ENCODE results near the gene NRXN2. TPM values are rescaled to one million over a fixed set of nuclear protein-coding genes. Genes with fewer than 3 reads are reported as not detected.

The NRXN2 gene
- total and polyA plus RNA-seq, 2 experiments from 2014 or later: 1.1 to 5.6 TPM

DNA sequence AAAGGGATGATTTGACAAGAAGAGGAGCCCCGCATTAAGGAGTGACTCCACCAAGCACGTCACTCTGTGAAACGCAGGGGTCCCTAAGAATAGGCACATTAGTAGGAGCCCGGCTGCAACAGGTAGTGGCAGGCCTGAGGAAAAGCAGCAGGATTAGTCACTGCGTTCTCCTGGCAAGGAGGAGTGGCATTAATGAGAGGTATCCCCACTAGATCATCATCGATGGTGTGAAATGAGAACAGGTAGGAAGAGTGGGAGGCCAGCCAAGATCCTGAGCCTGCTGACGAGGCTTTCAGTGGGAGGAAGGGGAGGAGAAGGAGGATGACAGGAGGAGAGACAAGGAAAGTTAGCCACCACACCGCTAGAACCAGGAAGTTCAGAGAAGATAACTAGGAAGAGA is 38.6 kb downstream of the NRXN2 start:
- Histone ChIP-seq H2AFZ (no peak overlapping the region), H3K4me1 (ENCODE audit: insufficient read depth) (no peaks in the 10 kb centered on the region), H3K27me3 (replicated peaks; ENCODE audit: insufficient read depth) (peaks cover 13% of the 10 kb centered on the region), H3K4me3 (no peak overlapping the region), H3F3A (ENCODE audit: insufficient read depth) (no peaks in the 10 kb centered on the region), H3K4me2 (ENCODE audit: unreplicated experiment) (no peak overlapping the region), H3K79me2 (ENCODE audit: insufficient read depth) (no peaks in the 10 kb centered on the region), H3K9ac (no peak overlapping the region), H3K27ac (no peak overlapping the region), H3K9me3 (ENCODE audit: low read depth) (no peaks in the 10 kb centered on the region), H4K20me1 (ENCODE audit: insufficient read depth) (no peaks in the 10 kb centered on the region), H3K9me2 (ENCODE audit: insufficient read depth) (no peaks in the 10 kb centered on the region), H3K36me3 (ENCODE audit: low read depth) (no peaks in the 10 kb centered on the region)
- no peak for DNase-seq
- in situ Hi-C loops (cut with MboI): no loop called here
- 63 to 64% methylated on average over 8 of the region's 8 CpGs for WGBS, 2 experiments (ENCODE audit: low coverage in 1 of 2, low lambda C conversion rate in 2 of 2, missing lambda C conversion rate in 2 of 2)
- TF ChIP-seq EZH2 (IDR thresholded peaks at IDR 0.05; ENCODE audit: insufficient read depth, poor library complexity, severe bottlenecking) (no peak), EZH2phosphoT487 (IDR thresholded peaks at IDR 0.05; ENCODE audit: insufficient read depth, low read depth) (no peak)

DNA sequence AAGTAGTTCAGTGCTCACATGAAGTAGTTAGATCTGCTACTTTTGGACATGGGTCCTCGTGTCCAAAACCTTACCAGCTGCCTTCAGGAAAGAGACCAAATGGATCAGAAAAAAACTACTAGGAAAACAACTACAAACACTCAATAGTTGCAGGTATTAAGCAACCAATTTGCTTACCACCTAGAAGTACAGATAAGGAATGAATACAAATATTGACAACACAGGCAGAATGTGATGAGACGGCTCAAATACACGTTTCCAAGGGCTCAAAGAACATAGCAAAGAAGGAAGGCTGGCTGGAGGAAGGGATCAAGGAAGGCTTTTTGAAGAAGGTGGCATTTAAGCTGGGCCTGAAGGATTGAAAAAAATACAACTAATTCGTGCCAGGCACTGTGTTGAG is 41.8 kb downstream of the NRXN2 start:
- DNase-seq: no peak
- in situ Hi-C loops (cut with MboI): no loop called here
- Histone ChIP-seq H3K27ac (no peak overlapping the region), H3K4me3 (no peak overlapping the region), H3K79me2 (ENCODE audit: insufficient read depth) (no peaks in the 10 kb centered on the region), H3K9me2 (ENCODE audit: insufficient read depth) (no peaks in the 10 kb centered on the region), H3F3A (ENCODE audit: insufficient read depth) (no peaks in the 10 kb centered on the region), H2AFZ (no peak overlapping the region), H4K20me1 (ENCODE audit: insufficient read depth) (no peaks in the 10 kb centered on the region), H3K36me3 (ENCODE audit: low read depth) (no peaks in the 10 kb centered on the region), H3K27me3 (replicated peaks; ENCODE audit: insufficient read depth) (peaks cover 22% of the 10 kb centered on the region), H3K4me2 (ENCODE audit: unreplicated experiment) (no peak overlapping the region), H3K9me3 (ENCODE audit: low read depth) (no peaks in the 10 kb centered on the region), H3K9ac (no peak overlapping the region), H3K4me1 (ENCODE audit: insufficient read depth) (no peaks in the 10 kb centered on the region)
- WGBS, 2 experiments (ENCODE audit: low coverage in 1 of 2, low lambda C conversion rate in 2 of 2, missing lambda C conversion rate in 2 of 2): 60 to 69% methylated on average over 4 of the region's 4 CpGs
- TF ChIP-seq EZH2phosphoT487 (IDR thresholded peaks at IDR 0.05; ENCODE audit: insufficient read depth, low read depth) (no peak), EZH2 (IDR thresholded peaks at IDR 0.05; ENCODE audit: insufficient read depth, poor library complexity, severe bottlenecking) (no peak)

DNA sequence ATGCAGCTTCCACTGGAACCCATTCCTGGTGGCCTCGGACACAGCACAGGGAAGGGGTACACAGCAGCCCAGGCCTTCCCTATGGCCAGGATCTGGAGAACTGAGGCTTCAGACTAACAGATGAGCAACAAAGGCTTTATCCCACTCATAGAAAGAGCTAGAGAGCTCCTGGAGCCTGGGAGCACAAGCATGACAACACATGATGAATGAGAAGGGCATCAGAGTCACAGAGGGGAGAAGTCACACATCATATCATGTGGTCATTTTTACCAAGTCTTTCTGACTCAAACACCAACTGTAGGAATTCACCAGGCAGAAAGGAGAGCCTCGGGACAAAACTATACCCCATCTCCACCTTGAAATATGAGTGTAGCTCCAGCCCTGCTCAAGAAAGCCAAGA is 43.2 kb downstream of the NRXN2 start:
- Histone ChIP-seq H3K9ac (no peak overlapping the region), H3K4me2 (ENCODE audit: unreplicated experiment) (no peak overlapping the region), H3K9me3 (ENCODE audit: low read depth) (no peaks in the 10 kb centered on the region), H3K4me1 (ENCODE audit: insufficient read depth) (peaks cover 11% of the 10 kb centered on the region), H3K27me3 (replicated peaks; ENCODE audit: insufficient read depth) (peaks cover 22% of the 10 kb centered on the region), H2AFZ (no peak overlapping the region), H4K20me1 (ENCODE audit: insufficient read depth) (no peaks in the 10 kb centered on the region), H3K4me3 (no peak overlapping the region), H3K9me2 (ENCODE audit: insufficient read depth) (no peaks in the 10 kb centered on the region), H3F3A (ENCODE audit: insufficient read depth) (no peaks in the 10 kb centered on the region), H3K79me2 (ENCODE audit: insufficient read depth) (no peaks in the 10 kb centered on the region), H3K36me3 (ENCODE audit: low read depth) (no peaks in the 10 kb centered on the region), H3K27ac (no peak overlapping the region)
- in situ Hi-C loops (cut with MboI): no loop called here
- TF ChIP-seq EZH2 (IDR thresholded peaks at IDR 0.05; ENCODE audit: insufficient read depth, poor library complexity, severe bottlenecking) (no peak), EZH2phosphoT487 (IDR thresholded peaks at IDR 0.05; ENCODE audit: insufficient read depth, low read depth) (no peak)
- WGBS, 2 experiments (ENCODE audit: low coverage in 1 of 2, low lambda C conversion rate in 2 of 2, missing lambda C conversion rate in 2 of 2): 26 to 43% methylated on average over 1 to 2 of the region's 2 CpGs
- no peak for DNase-seq

DNA sequence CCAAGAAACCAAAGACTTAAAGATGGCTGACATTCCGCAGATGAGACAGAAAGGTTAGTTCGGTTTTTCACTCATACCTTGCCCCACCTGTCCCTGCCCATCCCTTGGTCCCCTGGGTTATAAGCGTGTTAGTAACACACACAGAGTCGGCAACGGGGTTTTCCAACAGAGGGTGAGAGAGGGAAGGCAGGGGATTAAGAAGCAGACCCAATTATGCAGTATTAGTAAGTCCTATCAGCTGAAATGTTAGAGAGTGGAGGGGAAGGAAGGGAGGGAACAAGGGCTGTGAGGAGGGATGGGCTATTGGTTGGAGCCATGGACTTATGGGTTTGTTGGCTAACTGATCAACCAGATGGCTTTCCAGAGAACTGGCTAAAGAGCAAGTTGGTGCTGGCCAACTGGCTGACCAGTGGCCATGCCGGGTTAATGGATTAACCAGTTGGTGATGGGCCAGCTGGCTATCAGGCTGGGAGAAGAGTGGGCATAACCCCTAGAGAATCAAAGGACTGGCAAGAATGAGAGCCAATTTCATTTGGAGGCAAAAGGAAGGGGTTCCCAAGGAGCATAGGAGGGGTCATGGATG is 45.5 kb downstream of the NRXN2 start:
- Histone ChIP-seq H3K9me3 (ENCODE audit: low read depth) (no peaks in the 10 kb centered on the region), H3K4me2 (ENCODE audit: unreplicated experiment) (no peak overlapping the region), H3K27me3 (replicated peaks; ENCODE audit: insufficient read depth) (peaks cover 23% of the 10 kb centered on the region), H3K4me3 (no peak overlapping the region), H3K79me2 (ENCODE audit: insufficient read depth) (no peaks in the 10 kb centered on the region), H3K9me2 (ENCODE audit: insufficient read depth) (no peaks in the 10 kb centered on the region), H3K36me3 (ENCODE audit: low read depth) (no peaks in the 10 kb centered on the region), H3F3A (ENCODE audit: insufficient read depth) (0 out of 2 replicates have a peak, but pooled peaks cover 4% of the 10 kb centered on the region), H2AFZ (no peak overlapping the region), H3K4me1 (ENCODE audit: insufficient read depth) (peaks cover 12% of the 10 kb centered on the region), H3K27ac (no peak overlapping the region), H4K20me1 (ENCODE audit: insufficient read depth) (no peaks in the 10 kb centered on the region), H3K9ac (no peak overlapping the region)
- TF ChIP-seq EZH2 (IDR thresholded peaks at IDR 0.05; ENCODE audit: insufficient read depth, poor library complexity, severe bottlenecking) (no peak), EZH2phosphoT487 (IDR thresholded peaks at IDR 0.05; ENCODE audit: insufficient read depth, low read depth) (no peak)
- in situ Hi-C loops (cut with MboI): no loop called here
- DNase-seq: no peak
- 59 to 61% methylated on average over 6 of the region's 6 CpGs for WGBS, 2 experiments (ENCODE audit: low coverage in 1 of 2, low lambda C conversion rate in 2 of 2, missing lambda C conversion rate in 2 of 2)

DNA sequence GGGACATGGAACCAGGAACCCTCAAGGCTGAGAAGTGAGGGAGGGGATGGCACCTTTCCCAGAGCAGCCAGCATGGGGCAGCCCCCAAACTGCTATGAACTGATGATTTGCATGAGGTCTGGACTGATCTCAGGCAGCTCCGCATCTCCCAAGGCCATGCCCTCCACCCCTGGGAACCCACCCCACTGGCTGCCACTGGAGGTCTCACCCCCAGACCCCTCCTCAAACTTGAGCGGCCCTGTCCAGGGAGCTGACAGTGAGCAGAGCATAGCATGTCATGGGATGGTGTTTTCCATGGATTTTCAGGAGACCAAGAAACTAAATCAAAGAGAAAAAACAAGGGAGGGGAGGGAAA is 46.8 kb downstream of the NRXN2 start:
- DNase-seq: no peak
- no peak overlapping the region for H3K27ac ChIP-seq
- in situ Hi-C loops (cut with MboI): no loop called here

More for the DNA sequence above, 46.8 kb downstream of the NRXN2 start:
- no peaks in the 10 kb centered on the region for H3K9me2 ChIP-seq (ENCODE audit: insufficient read depth)
- no peak overlapping the region for H2AFZ ChIP-seq
- H3K36me3 ChIP-seq (ENCODE audit: low read depth): no peaks in the 10 kb centered on the region
- H3K27me3 ChIP-seq (replicated peaks; ENCODE audit: insufficient read depth): peaks cover 28% of the 10 kb centered on the region
- no peaks in the 10 kb centered on the region for H4K20me1 ChIP-seq (ENCODE audit: insufficient read depth)
- no peak overlapping the region for H3K9ac ChIP-seq
- H3F3A ChIP-seq (ENCODE audit: insufficient read depth): 0 out of 2 replicates have a peak, but pooled peaks cover 4% of the 10 kb centered on the region
- H3K9me3 ChIP-seq (ENCODE audit: low read depth): no peaks in the 10 kb centered on the region
- WGBS, 2 experiments (ENCODE audit: low coverage in 1 of 2, low lambda C conversion rate in 2 of 2, missing lambda C conversion rate in 2 of 2): 94 to 97% methylated on average over 2 of the region's 2 CpGs
- TF ChIP-seq EZH2phosphoT487 (IDR thresholded peaks at IDR 0.05; ENCODE audit: insufficient read depth, low read depth) (no peak), EZH2 (IDR thresholded peaks at IDR 0.05; ENCODE audit: insufficient read depth, poor library complexity, severe bottlenecking) (no peak)
- no peak overlapping the region for H3K4me2 ChIP-seq (ENCODE audit: unreplicated experiment)
- H3K79me2 ChIP-seq (ENCODE audit: insufficient read depth): no peaks in the 10 kb centered on the region
- peaks cover 12% of the 10 kb centered on the region for H3K4me1 ChIP-seq (ENCODE audit: insufficient read depth)
- no peak overlapping the region for H3K4me3 ChIP-seq

Measured in GM23248 (cell line).